PC-3 (cell line): ENCODE data around the gene KRTAP20-1. TPM values are rescaled to one million over a fixed set of nuclear protein-coding genes. Genes with fewer than 3 reads are reported as not detected.
A peak's percentile ranks its signal among the peaks of the same experiment; 100 is the strongest.

Experiments
- ATAC-seq: fragments of 200-7000 bp; cut with Tn5 transposase; 2 replicates; pipeline ENCODE4 v1.9.1; 2020; ENCODE audit warnings: mild to moderate bottlenecking, moderate library complexity
- BruUV-seq: library from RNA; stranded (reverse); fragments of 400-500 nt; replicated peaks from 2 replicates; lab custom pipeline; 2021; lab: Mats Ljungman, UMichigan
- CTCF ChIA-PET: fragments of 300-600 bp; sonication (Branson Sonifier 250); formaldehyde crosslinking; loops from one replicate; lab custom pipeline; 2022; ENCODE audit warnings: antibody characterized with exemption; lab: Charles Lee
- POLR2A ChIA-PET: fragments of 300-600 bp; sonication (Branson Sonifier 250); formaldehyde crosslinking; loops from one replicate; lab custom pipeline; 2022; ENCODE audit warnings: antibody characterized with exemption; ENCODE audit not compliant: unreplicated experiment; lab: Charles Lee
- DNase-seq: peaks from one replicate; pipeline ENCODE4 v3.0.0-alpha.2; 2015
- H2AFZ ChIP-seq: fragments of 300-600 bp; sonication (generic); 2 replicates; pipeline ENCODE4 v1.6.0; 2016; ENCODE audit warnings: antibody characterized with exemption, low read length
- H3F3A ChIP-seq: fragments of 300-600 bp; sonication (generic); one replicate; pipeline ENCODE4 v1.6.0; 2017; ENCODE audit warnings: antibody characterized with exemption, low read length, control low read depth, mild to moderate bottlenecking; ENCODE audit not compliant: unreplicated experiment
- H3K27ac ChIP-seq: fragments of 300-600 bp; sonication (generic); 2 replicates; pipeline ENCODE4 v1.5.1; 2016; ENCODE audit warnings: mild to moderate bottlenecking, low read length
- H3K27me3 ChIP-seq: fragments of 300-600 bp; sonication (generic); 2 replicates; pipeline ENCODE4 v1.6.1; 2016; ENCODE audit warnings: low read length, mixed read lengths
- H3K36me3 ChIP-seq: fragments of 300-600 bp; sonication (generic); 2 replicates; pipeline ENCODE4 v1.6.1; 2016; ENCODE audit warnings: low read depth, mixed run types, low read length, mixed read lengths
- H3K4me1 ChIP-seq: fragments of 300-600 bp; sonication (generic); 2 replicates; pipeline ENCODE4 v1.5.1; 2016; ENCODE audit warnings: low read length; ENCODE audit not compliant: insufficient read depth
- H3K4me2 ChIP-seq: fragments of 300-600 bp; sonication (generic); 2 replicates; pipeline ENCODE4 v1.6.0; 2016; ENCODE audit warnings: low read length
- H3K4me3 ChIP-seq: fragments of 300-600 bp; sonication (generic); 2 replicates; pipeline ENCODE4 v1.5.1; 2016; ENCODE audit warnings: mild to moderate bottlenecking, low read length, mixed read lengths
- H3K79me2 ChIP-seq: fragments of 300-600 bp; sonication (generic); 2 replicates; pipeline ENCODE4 v1.6.1; 2017; ENCODE audit warnings: low read length, mixed read lengths
- H3K9ac ChIP-seq: fragments of 300-600 bp; sonication (generic); 2 replicates; pipeline ENCODE4 v1.6.0; 2016; ENCODE audit warnings: mild to moderate bottlenecking, low read length
- H3K9me2 ChIP-seq: fragments of 300-600 bp; sonication (generic); replicated peaks from 2 replicates; pipeline ENCODE4 v1.6.1; 2016; ENCODE audit warnings: mixed run types, low read length, mixed read lengths
- H3K9me3 ChIP-seq: fragments of 300-600 bp; sonication (generic); 2 replicates; pipeline ENCODE4 v1.6.1; 2016; ENCODE audit warnings: low read length, mixed read lengths
- H4K20me1 ChIP-seq: fragments of 300-600 bp; sonication (generic); 2 replicates; pipeline ENCODE4 v1.6.1; 2016; ENCODE audit warnings: low read length, mixed read lengths
- CTCF ChIP-seq: fragments of 300-600 bp; sonication (generic); conservative IDR thresholded peaks from 2 replicates; pipeline ENCODE4 v1.5.1; 2017; ENCODE audit warnings: antibody characterized with exemption, low read depth, mild to moderate bottlenecking, low read length
- EZH2 ChIP-seq: fragments of 300-600 bp; sonication (generic); IDR thresholded peaks from one replicate; pipeline ENCODE4 v1.6.1; 2017; ENCODE audit warnings: antibody characterized with exemption, mild to moderate bottlenecking, low read length; ENCODE audit not compliant: unreplicated experiment
- EZH2phosphoT487 ChIP-seq: fragments of 300-600 bp; sonication (generic); IDR thresholded peaks from 2 replicates; pipeline ENCODE4 v1.6.1; 2018; ENCODE audit warnings: mild to moderate bottlenecking, antibody characterized with exemption, low read length, borderline replicate concordance
- intact Hi-C: fragments of 100-400 bp; cut with micrococcal nuclease; formaldehyde crosslinking; loops from 2 replicates; pipeline ENCODE4 v1.9.0; 2023
- total RNA-seq: library from RNA; depleted of rRNA; stranded (reverse); fragments of >200 nt; gene quantifications from 2 replicates; pipeline ENCODE4 v1.2.3, GENCODE V29; 2014

Gene KRTAP20-1
- total RNA-seq, 1 experiment from 2014 or later, result not detected

- no peaks in the 10 kb centered on the region for H3K9me3 ChIP-seq
- no peak for DNase-seq
- no peak overlapping the region for H3K4me2 ChIP-seq
- H3F3A ChIP-seq, result no peaks in the 10 kb centered on the region
- BruUV-seq, result no TSS peak
- TF ChIP-seq CTCF (no peak), EZH2 (no peak), EZH2phosphoT487 (no peak)
- 0 out of 2 replicates have a peak, but pooled peaks cover 3% of the 10 kb centered on the region for H3K4me1 ChIP-seq
- no peaks in the 10 kb centered on the region for H3K36me3 ChIP-seq
- H3K9me2 ChIP-seq, result no peaks in the 10 kb centered on the region
- no peaks in the 10 kb centered on the region for H3K79me2 ChIP-seq
- no peak overlapping the region for H3K9ac ChIP-seq
- H3K27me3 ChIP-seq, result no peaks in the 10 kb centered on the region
- no peak overlapping the region for H3K4me3 ChIP-seq
- CTCF ChIA-PET, result no interaction called here
- no peaks in the 10 kb centered on the region for H4K20me1 ChIP-seq
- no peak overlapping the region for H3K27ac ChIP-seq
- no peak overlapping the region for H2AFZ ChIP-seq
- intact Hi-C loops, result no loop called here
- ATAC-seq, result no peak
- POLR2A ChIA-PET, result no interaction called here
Measured at GRCh38 chr21:30628109-30628508, 11.9 kb downstream of the KRTAP20-1 start.

GRCh38 chr21:30629200-30629599 lies 13.0 kb downstream of the KRTAP20-1 start:
- CTCF ChIA-PET, result no interaction called here
- DNase-seq, result no peak
- TF ChIP-seq EZH2 (no peak), CTCF (no peak), EZH2phosphoT487 (no peak)

GRCh38 chr21:30634906-30635305 lies 18.7 kb downstream of the KRTAP20-1 start, which contains the start of gene KRTAP20-2:
Gene KRTAP20-2, plus strand, starts transcription at chr21:30635206. Its CDS starts 58 bp downstream, at chr21:30635264.
- DNase-seq (no peak), ATAC-seq (peak; percentile 20; the same call in 1 of the 2 replicates)
- Histone ChIP-seq H3F3A (no peaks in the 10 kb centered on the region), H3K9me2 (0 out of 2 replicates have a peak, but pooled peaks cover 3% of the 10 kb centered on the region), H4K20me1 (no peaks in the 10 kb centered on the region), H3K27ac (no peak within 1 kb of the TSS), H3K36me3 (no peaks in the 10 kb centered on the region), H3K4me2 (no peak within 1 kb of the TSS), H3K4me1 (no peaks in the 10 kb centered on the region), H3K9ac (no peak within 1 kb of the TSS), H3K27me3 (no peaks in the 10 kb centered on the region), H3K4me3 (no peak within 1 kb of the TSS), H3K9me3 (no peaks in the 10 kb centered on the region), H2AFZ (no peak within 1 kb of the TSS), H3K79me2 (no peaks in the 10 kb centered on the region)
- CTCF ChIA-PET, result no interaction called here
- POLR2A ChIA-PET, result no interaction called here
- intact Hi-C loops, result no loop called here
- TF ChIP-seq EZH2, result no peak
- TF ChIP-seq CTCF, result no peak
- no peak for TF ChIP-seq EZH2phosphoT487
- BruUV-seq, result no TSS peak

More at GRCh38 chr21:30629200-30629599, 13.0 kb downstream of the KRTAP20-1 start:
- H3K4me3 ChIP-seq, result no peak overlapping the region
- H3K27ac ChIP-seq, result no peak overlapping the region
- no peak overlapping the region for H2AFZ ChIP-seq
- BruUV-seq, result no TSS peak
- no peaks in the 10 kb centered on the region for H3K36me3 ChIP-seq
- intact Hi-C loops, result no loop called here
- H3K27me3 ChIP-seq, result no peaks in the 10 kb centered on the region
- ATAC-seq, result no peak
- no peaks in the 10 kb centered on the region for H3K9me2 ChIP-seq
- 0 out of 2 replicates have a peak, but pooled peaks cover 3% of the 10 kb centered on the region for H3K4me1 ChIP-seq
- H3K9me3 ChIP-seq, result no peaks in the 10 kb centered on the region
- no peaks in the 10 kb centered on the region for H3K79me2 ChIP-seq
- H3F3A ChIP-seq, result no peaks in the 10 kb centered on the region
- H4K20me1 ChIP-seq, result no peaks in the 10 kb centered on the region
- no peak overlapping the region for H3K4me2 ChIP-seq
- no peak overlapping the region for H3K9ac ChIP-seq
- POLR2A ChIA-PET, result no interaction called here
